ENCODE measurements around the gene IPCEF1. TPM values are rescaled to one million over a fixed set of nuclear protein-coding genes. Genes with fewer than 3 reads are reported as not detected.
A peak's percentile ranks its signal among the peaks of the same experiment; 100 is the strongest.

The IPCEF1 gene
- total RNA-seq (2014; rRNA removed; shearing (Covaris generic)): not detected in 2 replicates
- not detected in 2 replicates for polyA plus RNA-seq (2016; fragmentation: Nextera tagmentation; extraction: Ambion mirVana)

- Histone ChIP-seq H3K9me3 (ENCODE audit: low read depth) (no peaks in the 10 kb centered on the region), H3K27me3 (replicated peaks; ENCODE audit: insufficient read depth) (no peaks in the 10 kb centered on the region; the same call in 1 of the 2 replicates), H3K9ac (no peak within 1 kb of the TSS), H3K4me3 (no peak within 1 kb of the TSS), H3F3A (ENCODE audit: insufficient read depth) (no peaks in the 10 kb centered on the region), H3K79me2 (ENCODE audit: insufficient read depth) (no peaks in the 10 kb centered on the region), H3K27ac (no peak within 1 kb of the TSS), H2AFZ (no peak within 1 kb of the TSS), H3K4me1 (ENCODE audit: insufficient read depth) (no peaks in the 10 kb centered on the region), H4K20me1 (ENCODE audit: insufficient read depth) (no peaks in the 10 kb centered on the region), H3K4me2 (ENCODE audit: unreplicated experiment) (no peak within 1 kb of the TSS), H3K36me3 (ENCODE audit: low read depth) (no peaks in the 10 kb centered on the region), H3K9me2 (ENCODE audit: insufficient read depth) (no peaks in the 10 kb centered on the region)
- in situ Hi-C loops (cut with MboI): no loop called here
- TF ChIP-seq EZH2 (IDR thresholded peaks at IDR 0.05; ENCODE audit: insufficient read depth, poor library complexity, severe bottlenecking): no peak
- no peak for TF ChIP-seq EZH2phosphoT487 (IDR thresholded peaks at IDR 0.05; ENCODE audit: insufficient read depth, low read depth)
- 68 to 76% methylated on average over 3 of the region's 3 CpGs for WGBS, 2 experiments (ENCODE audit: low coverage in 1 of 2, low lambda C conversion rate in 2 of 2, missing lambda C conversion rate in 2 of 2)
- DNase-seq: no peak
Measured at GRCh38 chr6:154356690-154357089, at the start of gene IPCEF1. TSS of gene IPCEF1 (minus strand) at chr6:154356803. CDS start at chr6:154265947, 90,856 bp downstream.

- no peak for DNase-seq
- no peaks in the 10 kb centered on the region for H4K20me1 ChIP-seq (ENCODE audit: insufficient read depth)
- in situ Hi-C loops (cut with MboI): no loop called here
- no peak overlapping the region for H3K4me3 ChIP-seq
- no peaks in the 10 kb centered on the region for H3K36me3 ChIP-seq (ENCODE audit: low read depth)
- H3K4me1 ChIP-seq (ENCODE audit: insufficient read depth): peaks cover 40% of the 10 kb centered on the region
- H3K79me2 ChIP-seq (ENCODE audit: insufficient read depth): no peaks in the 10 kb centered on the region
- no peaks in the 10 kb centered on the region for H3K9me3 ChIP-seq (ENCODE audit: low read depth)
- no peak for TF ChIP-seq EZH2phosphoT487 (IDR thresholded peaks at IDR 0.05; ENCODE audit: insufficient read depth, low read depth)
- TF ChIP-seq EZH2 (IDR thresholded peaks at IDR 0.05; ENCODE audit: insufficient read depth, poor library complexity, severe bottlenecking): no peak
- no peak overlapping the region for H2AFZ ChIP-seq
- no peaks in the 10 kb centered on the region for H3K27me3 ChIP-seq (replicated peaks; ENCODE audit: insufficient read depth)
- no peaks in the 10 kb centered on the region for H3K9me2 ChIP-seq (ENCODE audit: insufficient read depth)
- H3F3A ChIP-seq (ENCODE audit: insufficient read depth): peaks cover 30% of the 10 kb centered on the region
- no peak overlapping the region for H3K4me2 ChIP-seq (ENCODE audit: unreplicated experiment)
- H3K27ac ChIP-seq: no peak overlapping the region
- H3K9ac ChIP-seq: no peak overlapping the region
- 93 to 95% methylated on average over 20 of the region's 20 CpGs for WGBS, 2 experiments (ENCODE audit: low coverage in 1 of 2, low lambda C conversion rate in 2 of 2, missing lambda C conversion rate in 2 of 2)
Measured at GRCh38 chr6:154406301-154406700, 49.7 kb upstream of the IPCEF1 start.

- in situ Hi-C loops (cut with MboI): no loop called here
- peaks cover 28% of the 10 kb centered on the region for H3K4me1 ChIP-seq (ENCODE audit: insufficient read depth)
- WGBS, 2 experiments (ENCODE audit: low coverage in 1 of 2, low lambda C conversion rate in 2 of 2, missing lambda C conversion rate in 2 of 2): 66 to 69% methylated on average over 6 of the region's 6 CpGs
- H3K27me3 ChIP-seq (replicated peaks; ENCODE audit: insufficient read depth): no peaks in the 10 kb centered on the region
- no peaks in the 10 kb centered on the region for H3K36me3 ChIP-seq (ENCODE audit: low read depth)
- no peaks in the 10 kb centered on the region for H4K20me1 ChIP-seq (ENCODE audit: insufficient read depth)
- H3F3A ChIP-seq (ENCODE audit: insufficient read depth): peaks cover 19% of the 10 kb centered on the region
- no peaks in the 10 kb centered on the region for H3K9me2 ChIP-seq (ENCODE audit: insufficient read depth)
- no peak overlapping the region for H3K4me3 ChIP-seq
- H3K4me2 ChIP-seq (ENCODE audit: unreplicated experiment): peak overlapping the region; percentile 51
- H2AFZ ChIP-seq: no peak overlapping the region
- no peaks in the 10 kb centered on the region for H3K9me3 ChIP-seq (ENCODE audit: low read depth)
- DNase-seq: peak; percentile 65
- no peak for TF ChIP-seq EZH2phosphoT487 (IDR thresholded peaks at IDR 0.05; ENCODE audit: insufficient read depth, low read depth)
- no peak for TF ChIP-seq EZH2 (IDR thresholded peaks at IDR 0.05; ENCODE audit: insufficient read depth, poor library complexity, severe bottlenecking)
- no peaks in the 10 kb centered on the region for H3K79me2 ChIP-seq (ENCODE audit: insufficient read depth)
- H3K9ac ChIP-seq: peak overlapping the region; percentile 19; the same call in 1 of the 2 replicates
- H3K27ac ChIP-seq: peak overlapping the region; percentile 38; the same call in 1 of the 2 replicates
Measured at GRCh38 chr6:154404791-154405400, 48.3 kb upstream of the IPCEF1 start.

- H3K4me2 ChIP-seq (ENCODE audit: unreplicated experiment): peak overlapping the region; percentile 5
- no peaks in the 10 kb centered on the region for H3K79me2 ChIP-seq (ENCODE audit: insufficient read depth)
- no peak overlapping the region for H3K9ac ChIP-seq
- in situ Hi-C loops (cut with MboI): no loop called here
- no peak overlapping the region for H3K4me3 ChIP-seq
- no peak overlapping the region for H3K27ac ChIP-seq
- TF ChIP-seq EZH2 (IDR thresholded peaks at IDR 0.05; ENCODE audit: insufficient read depth, poor library complexity, severe bottlenecking) (no peak), EZH2phosphoT487 (IDR thresholded peaks at IDR 0.05; ENCODE audit: insufficient read depth, low read depth) (no peak)
- no peaks in the 10 kb centered on the region for H3K9me2 ChIP-seq (ENCODE audit: insufficient read depth)
- H2AFZ ChIP-seq: no peak overlapping the region
- H3K27me3 ChIP-seq (replicated peaks; ENCODE audit: insufficient read depth): no peaks in the 10 kb centered on the region
- peak; percentile 67 for DNase-seq
- 31 to 59% methylated on average over 2 to 4 of the region's 4 CpGs for WGBS, 2 experiments (ENCODE audit: low coverage in 1 of 2, low lambda C conversion rate in 2 of 2, missing lambda C conversion rate in 2 of 2)
- H3K36me3 ChIP-seq (ENCODE audit: low read depth): no peaks in the 10 kb centered on the region
- H3K9me3 ChIP-seq (ENCODE audit: low read depth): no peaks in the 10 kb centered on the region
- H3K4me1 ChIP-seq (ENCODE audit: insufficient read depth): peaks cover 32% of the 10 kb centered on the region
- no peaks in the 10 kb centered on the region for H4K20me1 ChIP-seq (ENCODE audit: insufficient read depth)
- peaks cover 11% of the 10 kb centered on the region for H3F3A ChIP-seq (ENCODE audit: insufficient read depth)
Measured at GRCh38 chr6:154403788-154404187, 47.2 kb upstream of the IPCEF1 start.

All from GM23248 (cell line).